SK-N-SH (cell line): ENCODE data around the gene RPS3A. TPM values are rescaled to one million over a fixed set of nuclear protein-coding genes. Genes with fewer than 3 reads are reported as not detected.

ENCODE experiments used
- CTCF ChIA-PET: fragments of 300-600, 350-600 bp; formaldehyde crosslinking; extraction: SDS; loops from one replicate; lab custom pipeline; 2021; lab: Yijun Ruan, JAX
- POLR2A ChIA-PET: fragments of 350-600 bp; sonication (Branson Sonifier 250); formaldehyde crosslinking; extraction: SDS; loops from one replicate; lab custom pipeline; 2020; ENCODE audit warnings: antibody characterized with exemption, inconsistent platforms; lab: Yijun Ruan, JAX
- DNase-seq: peaks from one replicate; pipeline ENCODE4 v3.0.0; 2012
- H2AFZ ChIP-seq: fragments of 200-600 bp; sonication (generic); 2 replicates; pipeline ENCODE4 v1.8.1; 2016; ENCODE audit warnings: antibody characterized with exemption, mild to moderate bottlenecking, low read depth
- H3F3A ChIP-seq: fragments of 200-600 bp; sonication (generic); replicated peaks from 2 replicates; pipeline ENCODE3; 2016; ENCODE audit warnings: antibody characterized with exemption, mild to moderate bottlenecking; ENCODE audit not compliant: insufficient read depth
- H3K27ac ChIP-seq, 2 experiments: fragments of 200-500 bp in 1 of 2; fragments of 200-600 bp in 1 of 2; sonication (Bioruptor generic) in 1 of 2; sonication (generic), shearing (Covaris generic) in 1 of 2; 2 replicates each; pipeline versions ENCODE4 v1.5.1 to v1.6.1; 2014 to 2016; ENCODE audit warnings: low read depth in 2 of 2, inconsistent platforms in 1 of 2, low read length in 1 of 2, mild to moderate bottlenecking in 1 of 2, mixed read lengths in 1 of 2
- H3K27me3 ChIP-seq: fragments of 200-600 bp; sonication (generic), shearing (Covaris generic); 2 replicates; pipeline ENCODE4 v1.6.1; 2016; ENCODE audit warnings: mixed run types; ENCODE audit not compliant: insufficient read depth
- H3K36me3 ChIP-seq, 2 experiments: fragments of 200-500 bp in 1 of 2; fragments of 200-600 bp in 1 of 2; sonication (Bioruptor generic) in 1 of 2; sonication (generic) in 1 of 2; replicated peaks in 1 of 2; 2 replicates each; pipeline versions ENCODE3 to v1.5.1; 2014 to 2016; ENCODE audit warnings: low read length in 1 of 2, mild to moderate bottlenecking in 1 of 2; ENCODE audit not compliant: insufficient read depth in 2 of 2, control insufficient read depth in 1 of 2
- H3K4me1 ChIP-seq, 2 experiments: fragments of 200-500 bp in 1 of 2; fragments of 200-600 bp in 1 of 2; sonication (Bioruptor generic) in 1 of 2; sonication (generic), shearing (Covaris generic) in 1 of 2; 2 replicates each; pipeline versions ENCODE4 v1.5.1 to v1.6.1; 2014 to 2016; ENCODE audit warnings: low read depth in 1 of 2, low read length in 1 of 2, mixed run types in 1 of 2; ENCODE audit not compliant: insufficient read depth in 2 of 2, control insufficient read depth in 1 of 2
- H3K4me2 ChIP-seq: fragments of 200-600 bp; sonication (generic), shearing (Covaris generic); 2 replicates; pipeline ENCODE4 v1.6.1; 2017; ENCODE audit warnings: mixed run types
- H3K4me3 ChIP-seq, 2 experiments: fragments of 200-500 bp in 1 of 2; fragments of 200-600 bp in 1 of 2; sonication (Bioruptor generic) in 1 of 2; sonication (generic), shearing (Covaris generic) in 1 of 2; 2 replicates each; pipeline versions ENCODE4 v1.5.1 to v1.8.1; 2014 to 2016; ENCODE audit warnings: low read depth in 2 of 2, inconsistent platforms in 1 of 2, low read length in 1 of 2, mild to moderate bottlenecking in 1 of 2, mixed read lengths in 1 of 2, moderate library complexity in 1 of 2
- H3K79me2 ChIP-seq: fragments of 200-600 bp; sonication (generic); 2 replicates; pipeline ENCODE4 v1.8.1; 2017; ENCODE audit warnings: mild to moderate bottlenecking; ENCODE audit not compliant: insufficient read depth
- H3K9ac ChIP-seq: fragments of 200-600 bp; sonication (generic); 2 replicates; pipeline ENCODE4 v1.6.1; 2017; ENCODE audit warnings: mixed run types
- H3K9me2 ChIP-seq: fragments of 200-600 bp; sonication (generic); 2 replicates; pipeline ENCODE4 v1.6.1; 2017; ENCODE audit warnings: mixed run types
- H3K9me3 ChIP-seq: fragments of 200-600 bp; sonication (generic); 2 replicates; pipeline ENCODE4 v1.6.1; 2017; ENCODE audit warnings: mixed run types, mild to moderate bottlenecking, moderate library complexity
- H4K20me1 ChIP-seq: fragments of 200-600 bp; sonication (generic); 2 replicates; pipeline ENCODE4 v1.6.1; 2017; ENCODE audit warnings: mild to moderate bottlenecking, mixed run types; ENCODE audit not compliant: insufficient read depth
- CHD2 ChIP-seq: fragments of 150-350 bp; IDR thresholded peaks from 2 replicates; pipeline ENCODE4 v1.6.1; 2018; ENCODE audit warnings: low read length; ENCODE audit not compliant: partially characterized antibody
- EZH2phosphoT487 ChIP-seq: fragments of 200-600 bp; sonication (generic); IDR thresholded peaks from 2 replicates; pipeline ENCODE4 v1.6.1; 2017; ENCODE audit warnings: low read depth, mixed run types, mild to moderate bottlenecking, antibody characterized with exemption, moderate library complexity, borderline replicate concordance
- FOXJ3 ChIP-seq: sonication (generic); formaldehyde crosslinking; IDR thresholded peaks from 2 replicates; pipeline ENCODE4 v1.5.1; 2020; ENCODE audit warnings: mild to moderate bottlenecking, missing genetic modification reagents
- GABPA ChIP-seq: IDR thresholded peaks from 2 replicates; pipeline ENCODE4 v1.4.0; 2012; ENCODE audit warnings: low read depth, mild to moderate bottlenecking
- GATA2 ChIP-seq: sonication (generic); formaldehyde crosslinking; IDR thresholded peaks from 2 replicates; pipeline ENCODE4 v1.5.0; 2020; ENCODE audit warnings: mild to moderate bottlenecking, missing genetic modification reagents
- IRF3 ChIP-seq: fragments of 150-350 bp; IDR thresholded peaks from 2 replicates; pipeline ENCODE4 v1.6.1; 2016; ENCODE audit warnings: mild to moderate bottlenecking, low read depth, low read length
- JUND ChIP-seq: IDR thresholded peaks from 2 replicates; pipeline ENCODE4 v1.4.0; 2012
- MAX ChIP-seq: IDR thresholded peaks from 2 replicates; pipeline ENCODE4 v1.4.0; 2012; ENCODE audit warnings: low read depth
- MXI1 ChIP-seq: IDR thresholded peaks from 2 replicates; pipeline ENCODE4 v1.6.1; 2012; ENCODE audit warnings: mild to moderate bottlenecking, low read depth, low read length, improper control_type of control experiment
- NRF1 ChIP-seq: IDR thresholded peaks from 2 replicates; pipeline ENCODE4 v1.6.1; 2012; ENCODE audit warnings: low read depth, mild to moderate bottlenecking, low read length
- POLR2AphosphoS5 ChIP-seq: IDR thresholded peaks from 2 replicates; pipeline ENCODE4 v1.6.1; 2012; ENCODE audit warnings: low read depth, low read length
- RAD21 ChIP-seq: IDR thresholded peaks from 2 replicates; pipeline ENCODE4 v1.6.1; 2012; ENCODE audit warnings: mild to moderate bottlenecking, low read length
- REST ChIP-seq: IDR thresholded peaks from 2 replicates; pipeline ENCODE4 v1.6.1; 2012; ENCODE audit warnings: mild to moderate bottlenecking, low read depth, low read length, moderate library complexity
- RFX5 ChIP-seq: IDR thresholded peaks from 2 replicates; pipeline ENCODE4 v1.6.1; 2012; ENCODE audit warnings: mild to moderate bottlenecking, improper control_type of control experiment, low read length
- RXRA ChIP-seq: IDR thresholded peaks from 2 replicates; pipeline ENCODE4 v1.4.0; 2012; ENCODE audit warnings: low read depth, mild to moderate bottlenecking, borderline replicate concordance
- SIN3A ChIP-seq: IDR thresholded peaks from 2 replicates; pipeline ENCODE4 v1.6.1; 2012; ENCODE audit warnings: low read depth, mild to moderate bottlenecking, low read length, moderate library complexity, borderline replicate concordance
- SMC3 ChIP-seq: IDR thresholded peaks from 2 replicates; pipeline ENCODE4 v1.6.1; 2012; ENCODE audit warnings: low read depth, low read length, improper control_type of control experiment
- TCF12 ChIP-seq: IDR thresholded peaks from 2 replicates; pipeline ENCODE4 v1.4.0; 2012
- USF1 ChIP-seq: IDR thresholded peaks from 2 replicates; pipeline ENCODE4 v1.4.0; 2012; ENCODE audit warnings: low read depth, borderline replicate concordance
- WGBS: methylation state at CpG from one replicate; pipeline ENCODE4 v1.1.6; 2017; ENCODE audit warnings: low lambda C conversion rate; 5-methylcytosine and 5-hydroxymethylcytosine counted together
- polyA plus RNA-seq, 3 experiments: library from polyadenylated mRNA; depleted of rRNA; stranded (reverse); fragments of >200 nt; gene quantifications; 2 replicates each; pipeline ENCODE4 v1.2.3, GENCODE V29; 2012

RPS3A gene
- polyA plus RNA-seq, 1 of the 3 experiments (the other 2 are of a cell fraction): 2,161 TPM

- Histone ChIP-seq H3K4me2 (peak overlapping the region; percentile 82), H3K9me2 (no peaks in the 10 kb centered on the region), H3K9ac (peak overlapping the region; percentile 97), H3K79me2 (peaks cover 50% of the 10 kb centered on the region), H2AFZ (peak overlapping the region; percentile 67; the same call in 1 of the 2 replicates), H3K4me3 (peak overlapping the region; percentile 83 to 84), H3K27me3 (no peaks in the 10 kb centered on the region), H3K27ac (peak overlapping the region; percentile 70 to 80), H3K4me1 (peaks cover 7 to 10% of the 10 kb centered on the region in 2 experiments; a peak in 2 of 4 replicates), H3F3A (peaks cover 31% of the 10 kb centered on the region), H3K9me3 (no peaks in the 10 kb centered on the region), H3K36me3 (peaks cover 42 to 44% of the 10 kb centered on the region in 2 experiments), H4K20me1 (peaks cover 45% of the 10 kb centered on the region)
- WGBS: under 1% methylated on average over 3 of the region's 13 CpGs
- ChIA-PET POLR2A (interaction anchor here (1.2 kb wide), 1 partner anchor 224 kb away, joined by 3 read pairs; no protein-coding TSS in a partner anchor), CTCF (interaction anchor here (0.8 to 2.4 kb wide), 4 partner anchors 18 to 268 kb away, joined by 3 to 9 read pairs (median 4); no protein-coding TSS in a partner anchor)
- TF ChIP-seq POLR2AphosphoS5 (no peak), TCF12 (no peak), USF1 (no peak), GATA2 (CRISPR knock-in tag) (no peak), GABPA (no peak), SMC3 (no peak), MXI1 (no peak), NRF1 (no peak), MAX (no peak), SIN3A (no peak), FOXJ3 (CRISPR knock-in tag) (no peak), IRF3 (no peak), RXRA (no peak), JUND (no peak), EZH2phosphoT487 (no peak), CHD2 (no peak), RAD21 (no peak), REST (no peak), RFX5 (no peak)
- DNase-seq: peak; percentile 37
Measured at GRCh38 chr4:151099976-151100417, 569 bp downstream of the RPS3A start.
